IMR-90 (cell line): ENCODE results near the gene KLF11. TPM values are rescaled to one million over a fixed set of nuclear protein-coding genes. Genes with fewer than 3 reads are reported as not detected.

Experiments used
- ATAC-seq: fragments of 200-7000 bp; cut with Tn5 transposase; 2 replicates; pipeline ENCODE4 v1.9.1; 2020; ENCODE audit warnings: low read depth, mild to moderate bottlenecking, moderate library complexity
- BruUV-seq: library from RNA; stranded (reverse); fragments of 400-500 nt; replicated peaks from 2 replicates; lab custom pipeline; 2021; lab: Mats Ljungman, UMichigan
- CTCF ChIA-PET: fragments of 300-600 bp; formaldehyde crosslinking; extraction: SDS; loops from one replicate; lab custom pipeline; 2021; ENCODE audit warnings: antibody characterized with exemption; lab: Yijun Ruan, JAX
- POLR2A ChIA-PET: fragments of 300-600 bp; sonication (Branson Sonifier 250); formaldehyde crosslinking; loops from one replicate; lab custom pipeline; 2022; ENCODE audit warnings: antibody characterized with exemption; ENCODE audit not compliant: unreplicated experiment; lab: Charles Lee
- DNase-seq: peaks from one replicate; pipeline ENCODE4 v3.0.0; 2013
- H2AFZ ChIP-seq: replicated peaks from 2 replicates; pipeline ENCODE3; 2013; ENCODE audit warnings: low read length, mild to moderate bottlenecking; ENCODE audit not compliant: poor library complexity
- H2AK5ac ChIP-seq: 2 replicates; pipeline ENCODE4 v1.6.1; 2013; ENCODE audit warnings: low read depth, low read length, inconsistent platforms
- H2AK9ac ChIP-seq: replicated peaks from 2 replicates; pipeline ENCODE3; 2013; ENCODE audit warnings: mild to moderate bottlenecking, low read depth, low read length, moderate library complexity; ENCODE audit not compliant: poor library complexity
- H2BK120ac ChIP-seq: 2 replicates; pipeline ENCODE4 v1.6.1; 2013; ENCODE audit warnings: low read depth, low read length, inconsistent platforms
- H2BK15ac ChIP-seq: 3 replicates; pipeline ENCODE4 v1.6.1; 2013; ENCODE audit warnings: low read depth, low read length, inconsistent platforms
- H2BK20ac ChIP-seq: 2 replicates; pipeline ENCODE4 v1.6.1; 2013; ENCODE audit warnings: low read depth, mild to moderate bottlenecking, inconsistent platforms, low read length, moderate library complexity
- H2BK5ac ChIP-seq: 2 replicates; pipeline ENCODE4 v1.6.1; 2013; ENCODE audit warnings: mild to moderate bottlenecking, low read depth, low read length, inconsistent platforms; ENCODE audit not compliant: poor library complexity, severe bottlenecking
- H3K14ac ChIP-seq: replicated peaks from 2 replicates; pipeline ENCODE4 v1.6.1; 2013; ENCODE audit warnings: low read depth, low read length, inconsistent platforms
- H3K18ac ChIP-seq: 2 replicates; pipeline ENCODE4 v1.6.1; 2013; ENCODE audit warnings: low read depth, low read length, control low read depth
- H3K23ac ChIP-seq: 2 replicates; pipeline ENCODE4 v1.6.1; 2013; ENCODE audit warnings: low read depth, low read length, inconsistent platforms
- H3K27ac ChIP-seq: 2 replicates; pipeline ENCODE4 v1.5.1; 2013; ENCODE audit warnings: mild to moderate bottlenecking, control low read depth, low read length; ENCODE audit not compliant: insufficient read depth
- H3K27me3 ChIP-seq: 2 replicates; pipeline ENCODE4 v1.6.1; 2013; ENCODE audit warnings: low read length; ENCODE audit not compliant: control insufficient read depth, insufficient read depth
- H3K36me3 ChIP-seq: 2 replicates; pipeline ENCODE4 v1.6.1; 2013; ENCODE audit warnings: low read length, mixed read lengths; ENCODE audit not compliant: control insufficient read depth, insufficient read depth
- H3K4ac ChIP-seq: 2 replicates; pipeline ENCODE4 v1.6.1; 2013; ENCODE audit warnings: low read depth, low read length, inconsistent platforms
- H3K4me1 ChIP-seq: 2 replicates; pipeline ENCODE4 v1.6.1; 2013; ENCODE audit warnings: low read length, mixed read lengths; ENCODE audit not compliant: control insufficient read depth, insufficient read depth
- H3K4me2 ChIP-seq: 2 replicates; pipeline ENCODE4 v1.6.1; 2013; ENCODE audit warnings: low read depth, mild to moderate bottlenecking, control low read depth, low read length, moderate library complexity
- H3K4me3 ChIP-seq: 2 replicates; pipeline ENCODE4 v1.5.1; 2013; ENCODE audit warnings: low read depth, mild to moderate bottlenecking, control low read depth, low read length, moderate library complexity; ENCODE audit not compliant: insufficient read depth
- H3K56ac ChIP-seq: 2 replicates; pipeline ENCODE4 v1.6.1; 2013; ENCODE audit warnings: low read length, inconsistent platforms; ENCODE audit not compliant: insufficient read depth; ENCODE audit errors: extremely low read depth
- H3K79me1 ChIP-seq, 2 experiments: 2 replicates each; pipeline ENCODE4 v1.6.1; 2013; ENCODE audit warnings: low read length in 2 of 2, inconsistent platforms in 1 of 2, low read depth in 1 of 2
- H3K9ac ChIP-seq: 2 replicates; pipeline ENCODE4 v1.6.1; 2013; ENCODE audit warnings: low read depth, low read length, control low read depth
- H3K9me1 ChIP-seq: 2 replicates; pipeline ENCODE4 v1.6.1; 2013; ENCODE audit warnings: low read length, inconsistent platforms; ENCODE audit not compliant: insufficient read depth
- H3K9me3 ChIP-seq: 2 replicates; pipeline ENCODE4 v1.6.1; 2013; ENCODE audit warnings: low read length; ENCODE audit not compliant: control insufficient read depth, insufficient read depth
- H4K20me1 ChIP-seq: 2 replicates; pipeline ENCODE4 v1.6.1; 2013; ENCODE audit warnings: low read length, inconsistent platforms; ENCODE audit not compliant: insufficient read depth
- H4K5ac ChIP-seq: 2 replicates; pipeline ENCODE4 v1.6.1; 2013; ENCODE audit warnings: mild to moderate bottlenecking, low read depth, low read length, control low read depth
- H4K8ac ChIP-seq, 2 experiments: 2 replicates each; pipeline ENCODE4 v1.6.1; 2013; ENCODE audit warnings: low read depth in 2 of 2, low read length in 2 of 2, control low read depth in 1 of 2, inconsistent platforms in 1 of 2
- H4K91ac ChIP-seq: 2 replicates; pipeline ENCODE4 v1.6.1; 2013; ENCODE audit warnings: low read depth, low read length, inconsistent platforms; ENCODE audit not compliant: insufficient read depth
- BHLHE40 ChIP-seq: fragments of 150-350 bp; IDR thresholded peaks from 2 replicates; pipeline ENCODE4 v1.6.1; 2016; ENCODE audit warnings: mild to moderate bottlenecking, low read depth, low read length
- CEBPB ChIP-seq: IDR thresholded peaks from 2 replicates; pipeline ENCODE4 v1.6.1; 2012; ENCODE audit warnings: low read depth, low read length, improper control_type of control experiment
- CHD1 ChIP-seq: IDR thresholded peaks from 2 replicates; pipeline ENCODE4 v1.6.1; 2012; ENCODE audit warnings: low read depth, low read length, improper control_type of control experiment
- FOS ChIP-seq: fragments of 150-350 bp; IDR thresholded peaks from 2 replicates; pipeline ENCODE4 v1.6.1; 2016; ENCODE audit warnings: low read depth, low read length
- MAFK ChIP-seq: IDR thresholded peaks from 2 replicates; pipeline ENCODE4 v1.6.1; 2012; ENCODE audit warnings: low read depth, low read length, improper control_type of control experiment
- MAZ ChIP-seq: IDR thresholded peaks from 2 replicates; pipeline ENCODE4 v1.6.1; 2012; ENCODE audit warnings: low read depth, mild to moderate bottlenecking, low read length, improper control_type of control experiment, moderate library complexity, borderline replicate concordance
- MXI1 ChIP-seq: IDR thresholded peaks from 2 replicates; pipeline ENCODE4 v1.6.1; 2012; ENCODE audit warnings: low read depth, mild to moderate bottlenecking, low read length, moderate library complexity, borderline replicate concordance
- NFE2L2 ChIP-seq: fragments of 150-350 bp; IDR thresholded peaks from 2 replicates; pipeline ENCODE4 v1.6.1; 2016; ENCODE audit warnings: low read depth, mild to moderate bottlenecking, low read length
- POLR2A ChIP-seq: IDR thresholded peaks from 2 replicates; pipeline ENCODE4 v1.6.1; 2012; ENCODE audit warnings: mild to moderate bottlenecking, low read depth, low read length
- RAD21 ChIP-seq: IDR thresholded peaks from 2 replicates; pipeline ENCODE4 v1.6.1; 2012; ENCODE audit warnings: low read length, improper control_type of control experiment
- RCOR1 ChIP-seq: IDR thresholded peaks from 2 replicates; pipeline ENCODE4 v1.6.1; 2012; ENCODE audit warnings: mild to moderate bottlenecking, low read length, improper control_type of control experiment; ENCODE audit not compliant: insufficient replicate concordance
- RFX5 ChIP-seq: IDR thresholded peaks from 2 replicates; pipeline ENCODE4 v1.8.0; 2012; ENCODE audit warnings: low read depth, mild to moderate bottlenecking, low read length, moderate library complexity
- SMC3 ChIP-seq: fragments of 150-350 bp; IDR thresholded peaks from 2 replicates; pipeline ENCODE4 v1.6.1; 2016; ENCODE audit warnings: low read depth, mild to moderate bottlenecking, antibody characterized with exemption, low read length, moderate library complexity
- WGBS, 2 experiments: methylation state at CpG; one replicate each; pipeline versions ENCODE4 v1.1.5 to v1.1.7; 2013; ENCODE audit warnings: missing lambda C conversion rate in 2 of 2; ENCODE audit not compliant: insufficient read length in 1 of 2; ENCODE audit errors: extremely low coverage in 2 of 2; 5-methylcytosine and 5-hydroxymethylcytosine counted together
- dilution Hi-C: fragments of 300-500 bp; cut with HindIII; formaldehyde crosslinking; loops from one replicate; pipeline ENCODE4 v1.14.3; 2018; ENCODE audit warnings: low sequenced_read_pairs; ENCODE audit not compliant: unreplicated experiment
- in situ Hi-C: fragments of 300-500 bp; cut with MboI; formaldehyde crosslinking; loops from 3 replicates; pipeline ENCODE4 v1.14.3; 2019; ENCODE audit warnings: low sequenced_read_pairs, inconsistent platforms, mixed read lengths
- intact Hi-C: fragments of 100-400 bp; cut with micrococcal nuclease; formaldehyde crosslinking; loops from 2 replicates; pipeline ENCODE4 v1.10.0; 2022
- polyA plus RNA-seq, 3 experiments: library from polyadenylated mRNA; depleted of rRNA; stranded (reverse); fragments of >200 nt; gene quantifications; 2 replicates each; pipeline ENCODE4 v1.2.3, GENCODE V29; 2012; ENCODE audit warnings: low replicate concordance in 1 of 3
- total RNA-seq: library from RNA; depleted of rRNA; stranded (reverse); fragments of >200 nt; gene quantifications from 2 replicates; pipeline ENCODE4 v1.2.3, GENCODE V29; 2012
- TF ChIP-seq, protein P1 (sequence below): fragments of 150-350 bp; IDR thresholded peaks from 2 replicates; pipeline ENCODE4 v1.6.1; 2016; ENCODE audit warnings: low read depth, mild to moderate bottlenecking, low read length, moderate library complexity, borderline replicate concordance
- TF ChIP-seq, protein P2 (sequence below): fragments of 150-350 bp; IDR thresholded peaks from 2 replicates; pipeline ENCODE4 v1.6.1; 2017; ENCODE audit warnings: mild to moderate bottlenecking, antibody characterized with exemption, low read length, low read depth
- TF ChIP-seq, protein P3 (sequence below): conservative IDR thresholded peaks from 2 replicates; pipeline ENCODE4 v1.5.1; 2012; ENCODE audit warnings: mild to moderate bottlenecking, low read depth, low read length, improper control_type of control experiment

KLF11 gene
- total and polyA plus RNA-seq, 2 of the 4 experiments (the other 2 are of a cell fraction), result 2.0 to 2.4 TPM

DNA sequence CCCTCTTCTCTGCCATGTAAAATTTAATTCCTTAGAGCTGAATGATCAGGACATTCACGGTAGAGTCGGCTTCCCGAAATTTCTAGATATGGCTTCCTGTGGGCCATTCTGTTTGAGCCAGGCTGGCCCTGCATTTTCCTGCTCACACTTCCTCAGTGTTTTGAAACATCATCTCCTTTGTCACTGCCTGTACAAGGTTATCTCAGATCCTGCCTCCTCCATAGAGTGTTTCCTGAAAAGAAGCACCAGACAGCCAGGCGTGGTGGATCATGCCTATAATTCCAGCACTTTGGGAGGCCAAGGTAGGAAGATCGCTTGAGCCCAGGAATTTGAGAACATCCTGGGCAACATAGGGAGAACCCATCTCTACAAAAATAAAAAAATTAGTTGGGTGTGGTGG, 48.3 kb upstream of the KLF11 start:
- no peaks in the 10 kb centered on the region; the same call in 1 of the 2 replicates for H3K4me1 ChIP-seq
- WGBS, 2 experiments, result 96% methylated on average over 3 of the region's 5 CpGs; no CpG with 5 or more reads in 1 of the 2 experiments
- in situ Hi-C loops, result no loop called here

More for the DNA sequence above, 48.3 kb upstream of the KLF11 start:
- no peak overlapping the region for H4K91ac ChIP-seq
- dilution Hi-C loops (no loop called here), intact Hi-C loops (no loop called here)
- H2BK120ac ChIP-seq, result no peak overlapping the region
- no peak overlapping the region for H4K8ac ChIP-seq
- H3K36me3 ChIP-seq, result no peaks in the 10 kb centered on the region
- no peak overlapping the region for H3K4me3 ChIP-seq
- H3K18ac ChIP-seq, result no peak overlapping the region
- no peak overlapping the region for H3K56ac ChIP-seq
- no peak for TF ChIP-seq CHD1
- TF ChIP-seq FOS, result no peak
- TF ChIP-seq RFX5, result no peak
- no peak for TF ChIP-seq BHLHE40
- no peak for TF ChIP-seq RCOR1
- TF ChIP-seq MAFK, result no peak
- TF ChIP-seq POLR2A, result no peak
- TF ChIP-seq CEBPB, result no peak
- no peak for TF ChIP-seq RAD21
- no peak for TF ChIP-seq SMC3
- TF ChIP-seq, protein P1, sequence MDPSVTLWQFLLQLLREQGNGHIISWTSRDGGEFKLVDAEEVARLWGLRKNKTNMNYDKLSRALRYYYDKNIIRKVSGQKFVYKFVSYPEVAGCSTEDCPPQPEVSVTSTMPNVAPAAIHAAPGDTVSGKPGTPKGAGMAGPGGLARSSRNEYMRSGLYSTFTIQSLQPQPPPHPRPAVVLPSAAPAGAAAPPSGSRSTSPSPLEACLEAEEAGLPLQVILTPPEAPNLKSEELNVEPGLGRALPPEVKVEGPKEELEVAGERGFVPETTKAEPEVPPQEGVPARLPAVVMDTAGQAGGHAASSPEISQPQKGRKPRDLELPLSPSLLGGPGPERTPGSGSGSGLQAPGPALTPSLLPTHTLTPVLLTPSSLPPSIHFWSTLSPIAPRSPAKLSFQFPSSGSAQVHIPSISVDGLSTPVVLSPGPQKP, result no peak
- no peak for TF ChIP-seq NFE2L2
- TF ChIP-seq, protein P2, sequence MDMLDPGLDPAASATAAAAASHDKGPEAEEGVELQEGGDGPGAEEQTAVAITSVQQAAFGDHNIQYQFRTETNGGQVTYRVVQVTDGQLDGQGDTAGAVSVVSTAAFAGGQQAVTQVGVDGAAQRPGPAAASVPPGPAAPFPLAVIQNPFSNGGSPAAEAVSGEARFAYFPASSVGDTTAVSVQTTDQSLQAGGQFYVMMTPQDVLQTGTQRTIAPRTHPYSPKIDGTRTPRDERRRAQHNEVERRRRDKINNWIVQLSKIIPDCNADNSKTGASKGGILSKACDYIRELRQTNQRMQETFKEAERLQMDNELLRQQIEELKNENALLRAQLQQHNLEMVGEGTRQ, result no peak
- TF ChIP-seq, protein P3, sequence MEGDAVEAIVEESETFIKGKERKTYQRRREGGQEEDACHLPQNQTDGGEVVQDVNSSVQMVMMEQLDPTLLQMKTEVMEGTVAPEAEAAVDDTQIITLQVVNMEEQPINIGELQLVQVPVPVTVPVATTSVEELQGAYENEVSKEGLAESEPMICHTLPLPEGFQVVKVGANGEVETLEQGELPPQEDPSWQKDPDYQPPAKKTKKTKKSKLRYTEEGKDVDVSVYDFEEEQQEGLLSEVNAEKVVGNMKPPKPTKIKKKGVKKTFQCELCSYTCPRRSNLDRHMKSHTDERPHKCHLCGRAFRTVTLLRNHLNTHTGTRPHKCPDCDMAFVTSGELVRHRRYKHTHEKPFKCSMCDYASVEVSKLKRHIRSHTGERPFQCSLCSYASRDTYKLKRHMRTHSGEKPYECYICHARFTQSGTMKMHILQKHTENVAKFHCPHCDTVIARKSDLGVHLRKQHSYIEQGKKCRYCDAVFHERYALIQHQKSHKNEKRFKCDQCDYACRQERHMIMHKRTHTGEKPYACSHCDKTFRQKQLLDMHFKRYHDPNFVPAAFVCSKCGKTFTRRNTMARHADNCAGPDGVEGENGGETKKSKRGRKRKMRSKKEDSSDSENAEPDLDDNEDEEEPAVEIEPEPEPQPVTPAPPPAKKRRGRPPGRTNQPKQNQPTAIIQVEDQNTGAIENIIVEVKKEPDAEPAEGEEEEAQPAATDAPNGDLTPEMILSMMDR, result no peak
- no peak for TF ChIP-seq MAZ
- TF ChIP-seq MXI1, result no peak
- POLR2A ChIA-PET, result no interaction called here
- no peaks in the 10 kb centered on the region for H3K79me1 ChIP-seq
- no peaks in the 10 kb centered on the region for H3K27me3 ChIP-seq
- no peak overlapping the region for H3K23ac ChIP-seq
- DNase-seq (no peak), ATAC-seq (no peak)
- H2AK5ac ChIP-seq, result no peak overlapping the region
- no peak overlapping the region for H2BK15ac ChIP-seq
- no peak overlapping the region for H3K4ac ChIP-seq
- H4K5ac ChIP-seq, result no peak overlapping the region
- no peak overlapping the region for H2BK5ac ChIP-seq
- H3K9me3 ChIP-seq, result no peaks in the 10 kb centered on the region
- no TSS peak for BruUV-seq
- H3K9me1 ChIP-seq, result no peaks in the 10 kb centered on the region
- H3K9ac ChIP-seq, result no peak overlapping the region
- no peak overlapping the region for H3K27ac ChIP-seq
- no peak overlapping the region for H3K4me2 ChIP-seq
- no peak overlapping the region for H3K14ac ChIP-seq
- no peak overlapping the region for H2AFZ ChIP-seq
- CTCF ChIA-PET, result interaction anchor here (1.2 to 1.7 kb wide), 2 partner anchors 11 to 182 kb away, joined by 3 to 8 read pairs; no protein-coding TSS in a partner anchor
- no peaks in the 10 kb centered on the region for H4K20me1 ChIP-seq
- no peak overlapping the region for H2BK20ac ChIP-seq
- no peak overlapping the region for H2AK9ac ChIP-seq
